HG02678 (cell line): Measurements from ENCODE around the gene GTF2IRD1.
"Not testable (repeated sequence)": the region's sequence is repeated elsewhere in the genome, so short reads cannot be mapped to it uniquely, and the experiment has no call there.

Experiments
- ATAC-seq: cut with Tn5 transposase; IDR thresholded peaks from one replicate; pipeline ENCODE4 v1.9.1; 2021; ENCODE audit warnings: mild to moderate bottlenecking, moderate library complexity; ENCODE audit not compliant: unreplicated experiment

Gene GTF2IRD1

GRCh38 chr7:74554178-74554577 is 100.5 kb downstream of the GTF2IRD1 start:
- ATAC-seq = no peak

DNA sequence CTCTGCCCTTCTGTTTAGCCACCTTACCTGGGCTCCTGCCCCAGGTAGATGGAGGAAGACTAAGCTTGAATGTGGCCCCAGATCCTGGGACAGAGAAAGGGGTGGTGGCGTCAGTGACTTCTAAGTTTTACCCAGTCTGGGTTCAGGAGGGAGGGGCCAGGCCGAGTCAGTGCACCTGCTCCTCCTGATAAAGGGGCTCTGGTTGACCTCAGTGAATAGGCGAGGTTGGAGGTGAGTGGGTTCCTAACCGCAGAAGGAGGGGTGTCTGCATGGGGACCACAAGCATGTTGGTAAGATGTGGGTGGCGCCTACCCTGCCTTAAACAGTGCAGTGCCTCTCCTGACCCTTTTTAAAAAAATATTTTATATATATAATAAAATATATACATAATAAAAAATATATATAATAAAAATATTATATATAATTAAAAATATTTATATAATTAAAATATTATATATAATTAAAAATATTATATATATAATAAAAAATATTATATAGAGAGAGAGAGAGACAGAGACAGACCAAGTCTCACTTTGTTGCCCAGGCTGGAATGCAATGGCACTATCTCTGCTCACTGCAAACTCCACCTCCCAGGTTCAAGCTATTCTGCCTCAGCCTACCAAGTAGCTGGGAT is 106.5 kb downstream of the GTF2IRD1 start:
- ATAC-seq = no peak

DNA sequence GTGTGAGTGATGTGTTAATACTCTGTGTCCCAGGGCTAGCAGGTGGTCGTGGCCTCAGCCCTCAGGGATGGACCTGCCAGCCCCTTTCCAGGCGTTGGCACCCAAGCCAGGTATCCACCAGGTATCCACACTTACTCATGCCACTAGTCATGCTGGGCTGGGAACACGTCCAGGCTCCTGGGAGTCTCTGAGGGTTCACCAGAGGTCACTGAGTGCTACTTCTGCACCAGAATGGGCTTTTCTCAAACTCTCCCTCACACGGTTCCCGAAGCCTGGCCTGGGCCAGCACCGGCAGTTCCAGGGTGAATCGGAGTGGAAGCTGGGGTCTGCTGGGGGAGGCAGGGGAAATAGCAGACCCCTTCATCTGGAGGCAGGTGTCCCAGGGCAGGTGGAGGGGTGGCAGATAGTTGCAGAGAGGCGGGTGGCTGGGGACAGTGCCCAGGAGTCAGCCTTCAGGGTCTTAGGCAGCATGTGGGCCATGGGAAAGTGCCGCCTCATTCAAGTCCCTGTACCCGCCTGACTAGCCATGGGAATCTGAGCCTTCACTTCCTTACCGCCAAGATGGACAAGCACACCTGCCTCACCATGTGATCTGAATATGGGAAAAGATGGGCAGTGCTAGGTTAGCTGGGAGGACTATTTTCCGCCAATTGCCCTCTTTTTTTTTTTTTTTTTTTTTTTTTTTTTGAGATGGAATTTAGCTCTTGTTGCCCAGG is 108.3 kb downstream of the GTF2IRD1 start:
- ATAC-seq = no peak

- ATAC-seq = not testable (repeated sequence)
These were observed 109.9 kb downstream of the GTF2IRD1 start for GRCh38 chr7:74563639-74564038.

GRCh38 chr7:74567318-74567668 is 113.6 kb downstream of the GTF2IRD1 start:
- no peak for ATAC-seq

- ATAC-seq = no peak
These were observed 115.0 kb downstream of the GTF2IRD1 start for GRCh38 chr7:74568658-74569057.

- ATAC-seq = no peak
These were observed 115.9 kb downstream of the GTF2IRD1 start for GRCh38 chr7:74569501-74570075.

- no peak for ATAC-seq
These were observed 116.9 kb downstream of the GTF2IRD1 start for GRCh38 chr7:74570533-74571156.

DNA sequence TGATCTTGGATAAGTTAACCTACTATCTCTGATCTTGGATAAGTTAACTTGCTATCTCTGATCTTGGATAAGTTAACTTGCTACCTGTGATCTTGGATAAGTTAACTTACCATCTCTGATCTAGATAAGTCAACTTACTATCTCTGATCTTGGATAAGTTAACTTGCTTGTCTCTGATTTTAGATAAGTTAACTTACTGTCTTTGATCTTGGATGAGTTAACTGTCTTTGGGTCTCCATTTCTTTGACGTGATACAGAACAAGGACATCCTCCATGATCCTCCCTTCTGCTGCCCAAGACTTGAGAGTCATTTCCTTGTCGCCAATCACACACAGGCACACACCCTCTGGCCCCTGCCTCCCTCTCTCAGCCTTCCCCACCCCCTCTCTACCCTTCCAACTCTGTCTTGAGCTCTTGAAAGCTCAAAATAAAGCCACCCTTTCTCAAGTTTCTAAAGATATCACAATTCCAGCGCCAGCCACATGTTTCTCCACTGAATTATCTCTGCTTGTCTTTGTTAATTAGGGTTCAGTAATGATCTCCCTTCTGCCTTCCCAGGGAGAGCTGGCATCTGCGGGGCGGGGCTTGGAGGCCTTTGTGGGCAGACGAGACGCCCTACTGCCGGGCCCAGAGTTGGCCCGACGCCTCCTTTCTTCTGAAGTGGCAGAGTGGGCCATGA is 118.7 kb downstream of the GTF2IRD1 start:
- no peak for ATAC-seq

DNA sequence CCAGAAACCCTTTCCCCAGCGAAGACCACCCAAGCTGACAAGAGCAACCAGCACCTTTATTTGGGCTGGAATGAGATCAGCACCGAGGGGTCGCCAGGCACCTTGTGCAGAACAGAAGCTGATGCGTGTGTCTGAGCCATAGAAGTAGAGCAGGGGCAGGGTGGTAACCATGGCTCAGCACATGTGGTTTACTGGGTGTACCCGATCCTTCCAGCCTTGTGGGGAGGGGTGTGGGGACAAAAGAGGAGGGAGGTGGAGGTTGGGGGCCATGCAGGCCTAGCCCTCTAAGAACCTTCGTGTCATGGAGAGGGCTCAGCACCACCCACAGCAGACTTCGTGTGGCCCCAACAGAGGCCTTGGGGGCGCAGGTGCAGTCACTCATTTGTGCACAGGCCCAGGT is 119.8 kb downstream of the GTF2IRD1 start:
- no peak for ATAC-seq

- no peak for ATAC-seq
These were observed 121.5 kb downstream of the GTF2IRD1 start for GRCh38 chr7:74575083-74575784.

DNA sequence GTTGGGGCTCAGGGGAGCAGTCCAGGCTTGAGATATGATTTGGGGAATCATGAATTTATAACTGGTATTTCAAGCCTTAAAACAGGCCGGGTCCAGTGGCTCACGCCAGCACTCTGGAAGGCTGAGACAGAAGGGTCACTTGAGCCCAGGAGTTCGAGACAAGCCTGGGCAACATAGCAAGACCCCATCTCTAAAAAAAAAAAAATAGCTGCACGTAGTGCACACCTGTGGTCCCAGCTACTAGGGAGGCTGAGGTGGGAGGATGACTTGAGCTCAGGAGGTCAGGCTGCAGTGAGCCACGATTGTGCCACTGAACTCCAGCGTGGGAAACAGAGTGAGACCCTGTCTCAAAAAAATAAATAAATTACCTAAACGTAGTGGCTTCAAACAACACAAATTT is 122.1 kb downstream of the GTF2IRD1 start:
- ATAC-seq = no peak

DNA sequence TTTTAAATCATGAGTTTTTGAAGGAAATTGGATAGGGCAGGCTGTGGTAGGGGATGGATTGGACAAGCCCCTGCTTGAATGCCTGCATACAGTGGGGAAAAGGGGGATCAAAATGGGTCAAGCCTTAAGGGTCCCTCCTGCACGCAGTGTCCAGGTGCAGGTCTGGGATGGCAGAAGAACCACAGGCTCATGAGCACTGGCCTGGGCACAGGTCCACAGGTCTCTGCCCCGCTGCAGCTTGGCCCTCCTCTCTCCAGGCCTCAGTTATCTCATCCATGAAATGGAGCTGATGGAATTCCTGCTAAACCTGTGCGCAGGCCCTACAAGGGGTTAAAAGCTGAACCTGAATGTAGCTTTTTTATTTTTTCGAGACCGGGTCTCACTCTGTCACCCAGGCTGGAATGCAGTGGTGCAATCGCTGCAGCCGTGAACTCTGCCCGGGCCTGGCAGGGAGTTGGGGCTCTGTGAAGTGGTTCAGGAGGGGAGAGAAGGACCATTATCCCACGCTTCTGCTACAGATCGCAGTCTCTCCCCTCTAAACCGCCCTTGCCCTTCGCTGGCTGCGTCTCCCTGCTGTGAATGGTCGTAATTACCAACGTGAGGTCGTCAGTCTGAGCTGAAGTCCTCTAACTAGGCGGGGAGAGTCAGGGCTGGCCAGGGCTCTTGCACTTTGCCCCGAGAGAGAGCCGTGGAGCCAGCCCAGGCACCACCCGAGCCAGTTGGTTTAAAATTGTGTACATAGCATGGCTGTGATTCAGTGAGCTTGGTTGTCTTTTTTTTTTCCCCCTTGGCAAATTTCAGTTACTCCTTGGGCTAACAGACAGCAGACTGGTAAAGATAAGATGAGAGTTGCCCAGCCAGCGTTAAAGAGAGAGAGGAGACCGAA is 126.3 kb downstream of the GTF2IRD1 start:
- ATAC-seq = no peak

GRCh38 chr7:74581916-74582440 is 128.3 kb downstream of the GTF2IRD1 start:
- no peak for ATAC-seq

- no peak for ATAC-seq
These were observed 128.8 kb downstream of the GTF2IRD1 start for GRCh38 chr7:74582447-74583039.

GRCh38 chr7:74583630-74584029 is 129.9 kb downstream of the GTF2IRD1 start:
- no peak for ATAC-seq

- ATAC-seq = no peak
These were observed 130.7 kb downstream of the GTF2IRD1 start for GRCh38 chr7:74584160-74584954.

DNA sequence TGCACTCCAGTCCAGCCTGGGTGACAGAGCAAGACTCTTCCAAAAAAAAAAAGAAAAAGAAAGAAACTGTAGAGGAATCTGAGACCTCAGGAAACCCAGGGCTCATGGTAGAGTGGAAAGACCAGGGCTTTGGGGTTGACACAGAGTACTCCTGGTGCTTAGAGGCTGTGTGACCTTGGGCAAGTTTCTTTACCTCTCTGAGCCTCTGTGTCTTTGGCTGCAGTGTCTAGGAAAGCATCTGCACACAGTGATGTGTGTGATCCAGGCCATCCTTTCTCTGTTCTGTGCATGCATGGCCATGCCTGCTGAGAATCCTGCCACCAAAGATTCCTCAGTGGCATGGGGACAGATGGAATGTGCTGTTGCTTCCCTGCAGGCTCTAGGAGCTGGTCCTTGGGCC is 132.1 kb downstream of the GTF2IRD1 start:
- no peak for ATAC-seq
